GM23338 (cell line): ENCODE data around the gene IL22RA2.

Experiments used
- CREB1 ChIP-seq: fragments of 250-450 bp; sonication (Bioruptor Pico); IDR thresholded peaks from 2 replicates; pipeline ENCODE4 v1.5.0; 2020; ENCODE audit warnings: low read depth, mild to moderate bottlenecking, moderate library complexity
- CTCF ChIP-seq, 2 experiments: fragments of 200-600 bp in 1 of 2; sonication (generic) in 1 of 2; conservative IDR thresholded peaks; 2 replicates each; pipeline versions ENCODE4 v1.5.1 to v1.6.1; 2016 to 2017; ENCODE audit warnings: antibody characterized with exemption in 2 of 2, low read depth in 2 of 2, mild to moderate bottlenecking in 2 of 2, moderate library complexity in 1 of 2
- ETS1 ChIP-seq: IDR thresholded peaks from 2 replicates; pipeline ENCODE4 v1.6.1; 2016; ENCODE audit warnings: antibody characterized with exemption
- EZH2 ChIP-seq: fragments of 200-600 bp; sonication (generic); IDR thresholded peaks from one replicate; pipeline ENCODE4 v1.8.0; 2017; ENCODE audit warnings: antibody characterized with exemption, mild to moderate bottlenecking, low read depth; ENCODE audit not compliant: unreplicated experiment
- EZH2phosphoT487 ChIP-seq: fragments of 200-600 bp; sonication (generic); IDR thresholded peaks from one replicate; pipeline ENCODE4 v1.8.1; 2018; ENCODE audit warnings: antibody characterized with exemption; ENCODE audit not compliant: unreplicated experiment
- JUNB ChIP-seq: IDR thresholded peaks from one replicate; pipeline ENCODE4 v1.6.1; 2016; ENCODE audit warnings: antibody characterized with exemption; ENCODE audit not compliant: unreplicated experiment
- NANOG ChIP-seq: IDR thresholded peaks from 2 replicates; pipeline ENCODE4 v1.6.1; 2016; ENCODE audit warnings: antibody characterized with exemption, borderline replicate concordance
- POLR2AphosphoS5 ChIP-seq: IDR thresholded peaks from 2 replicates; pipeline ENCODE4 v1.6.1; 2016; ENCODE audit warnings: antibody characterized with exemption, low read depth
- STAT1 ChIP-seq: IDR thresholded peaks from one replicate; pipeline ENCODE4 v1.6.1; 2016; ENCODE audit warnings: antibody characterized with exemption; ENCODE audit not compliant: unreplicated experiment
- ZNF114 ChIP-seq: fragments of 250-450 bp; sonication (Bioruptor Pico); IDR thresholded peaks from 2 replicates; pipeline ENCODE4 v1.5.0; 2020; ENCODE audit warnings: mild to moderate bottlenecking, moderate library complexity
- ZNF331 ChIP-seq: fragments of 250-450 bp; sonication (Bioruptor Pico); IDR thresholded peaks from 2 replicates; pipeline ENCODE4 v1.5.0; 2020; ENCODE audit warnings: low read depth, mild to moderate bottlenecking, moderate library complexity
- TF ChIP-seq, protein P1 (sequence below): IDR thresholded peaks from one replicate; pipeline ENCODE4 v1.6.1; 2018; ENCODE audit warnings: antibody characterized with exemption; ENCODE audit not compliant: unreplicated experiment
- TF ChIP-seq, protein P2 (sequence below): fragments of 250-450 bp; sonication (Bioruptor Pico); IDR thresholded peaks from 2 replicates; pipeline ENCODE4 v1.5.0; 2020; ENCODE audit warnings: mild to moderate bottlenecking, moderate library complexity

- TF ChIP-seq POLR2AphosphoS5 = no peak
- TF ChIP-seq CTCF (conservative IDR thresholded peaks at IDR 0.05; ENCODE audit: low read depth in 2 of 2) = no peak
- no peak for TF ChIP-seq ETS1
- no peak for TF ChIP-seq EZH2phosphoT487
- no peak for TF ChIP-seq EZH2
- TF ChIP-seq, protein P1, sequence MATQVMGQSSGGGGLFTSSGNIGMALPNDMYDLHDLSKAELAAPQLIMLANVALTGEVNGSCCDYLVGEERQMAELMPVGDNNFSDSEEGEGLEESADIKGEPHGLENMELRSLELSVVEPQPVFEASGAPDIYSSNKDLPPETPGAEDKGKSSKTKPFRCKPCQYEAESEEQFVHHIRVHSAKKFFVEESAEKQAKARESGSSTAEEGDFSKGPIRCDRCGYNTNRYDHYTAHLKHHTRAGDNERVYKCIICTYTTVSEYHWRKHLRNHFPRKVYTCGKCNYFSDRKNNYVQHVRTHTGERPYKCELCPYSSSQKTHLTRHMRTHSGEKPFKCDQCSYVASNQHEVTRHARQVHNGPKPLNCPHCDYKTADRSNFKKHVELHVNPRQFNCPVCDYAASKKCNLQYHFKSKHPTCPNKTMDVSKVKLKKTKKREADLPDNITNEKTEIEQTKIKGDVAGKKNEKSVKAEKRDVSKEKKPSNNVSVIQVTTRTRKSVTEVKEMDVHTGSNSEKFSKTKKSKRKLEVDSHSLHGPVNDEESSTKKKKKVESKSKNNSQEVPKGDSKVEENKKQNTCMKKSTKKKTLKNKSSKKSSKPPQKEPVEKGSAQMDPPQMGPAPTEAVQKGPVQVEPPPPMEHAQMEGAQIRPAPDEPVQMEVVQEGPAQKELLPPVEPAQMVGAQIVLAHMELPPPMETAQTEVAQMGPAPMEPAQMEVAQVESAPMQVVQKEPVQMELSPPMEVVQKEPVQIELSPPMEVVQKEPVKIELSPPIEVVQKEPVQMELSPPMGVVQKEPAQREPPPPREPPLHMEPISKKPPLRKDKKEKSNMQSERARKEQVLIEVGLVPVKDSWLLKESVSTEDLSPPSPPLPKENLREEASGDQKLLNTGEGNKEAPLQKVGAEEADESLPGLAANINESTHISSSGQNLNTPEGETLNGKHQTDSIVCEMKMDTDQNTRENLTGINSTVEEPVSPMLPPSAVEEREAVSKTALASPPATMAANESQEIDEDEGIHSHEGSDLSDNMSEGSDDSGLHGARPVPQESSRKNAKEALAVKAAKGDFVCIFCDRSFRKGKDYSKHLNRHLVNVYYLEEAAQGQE = no peak
- TF ChIP-seq STAT1 = no peak
- no peak for TF ChIP-seq ZNF114 (CRISPR knock-in tag)
- no peak for TF ChIP-seq NANOG
- no peak for TF ChIP-seq JUNB
- TF ChIP-seq, protein P2, sequence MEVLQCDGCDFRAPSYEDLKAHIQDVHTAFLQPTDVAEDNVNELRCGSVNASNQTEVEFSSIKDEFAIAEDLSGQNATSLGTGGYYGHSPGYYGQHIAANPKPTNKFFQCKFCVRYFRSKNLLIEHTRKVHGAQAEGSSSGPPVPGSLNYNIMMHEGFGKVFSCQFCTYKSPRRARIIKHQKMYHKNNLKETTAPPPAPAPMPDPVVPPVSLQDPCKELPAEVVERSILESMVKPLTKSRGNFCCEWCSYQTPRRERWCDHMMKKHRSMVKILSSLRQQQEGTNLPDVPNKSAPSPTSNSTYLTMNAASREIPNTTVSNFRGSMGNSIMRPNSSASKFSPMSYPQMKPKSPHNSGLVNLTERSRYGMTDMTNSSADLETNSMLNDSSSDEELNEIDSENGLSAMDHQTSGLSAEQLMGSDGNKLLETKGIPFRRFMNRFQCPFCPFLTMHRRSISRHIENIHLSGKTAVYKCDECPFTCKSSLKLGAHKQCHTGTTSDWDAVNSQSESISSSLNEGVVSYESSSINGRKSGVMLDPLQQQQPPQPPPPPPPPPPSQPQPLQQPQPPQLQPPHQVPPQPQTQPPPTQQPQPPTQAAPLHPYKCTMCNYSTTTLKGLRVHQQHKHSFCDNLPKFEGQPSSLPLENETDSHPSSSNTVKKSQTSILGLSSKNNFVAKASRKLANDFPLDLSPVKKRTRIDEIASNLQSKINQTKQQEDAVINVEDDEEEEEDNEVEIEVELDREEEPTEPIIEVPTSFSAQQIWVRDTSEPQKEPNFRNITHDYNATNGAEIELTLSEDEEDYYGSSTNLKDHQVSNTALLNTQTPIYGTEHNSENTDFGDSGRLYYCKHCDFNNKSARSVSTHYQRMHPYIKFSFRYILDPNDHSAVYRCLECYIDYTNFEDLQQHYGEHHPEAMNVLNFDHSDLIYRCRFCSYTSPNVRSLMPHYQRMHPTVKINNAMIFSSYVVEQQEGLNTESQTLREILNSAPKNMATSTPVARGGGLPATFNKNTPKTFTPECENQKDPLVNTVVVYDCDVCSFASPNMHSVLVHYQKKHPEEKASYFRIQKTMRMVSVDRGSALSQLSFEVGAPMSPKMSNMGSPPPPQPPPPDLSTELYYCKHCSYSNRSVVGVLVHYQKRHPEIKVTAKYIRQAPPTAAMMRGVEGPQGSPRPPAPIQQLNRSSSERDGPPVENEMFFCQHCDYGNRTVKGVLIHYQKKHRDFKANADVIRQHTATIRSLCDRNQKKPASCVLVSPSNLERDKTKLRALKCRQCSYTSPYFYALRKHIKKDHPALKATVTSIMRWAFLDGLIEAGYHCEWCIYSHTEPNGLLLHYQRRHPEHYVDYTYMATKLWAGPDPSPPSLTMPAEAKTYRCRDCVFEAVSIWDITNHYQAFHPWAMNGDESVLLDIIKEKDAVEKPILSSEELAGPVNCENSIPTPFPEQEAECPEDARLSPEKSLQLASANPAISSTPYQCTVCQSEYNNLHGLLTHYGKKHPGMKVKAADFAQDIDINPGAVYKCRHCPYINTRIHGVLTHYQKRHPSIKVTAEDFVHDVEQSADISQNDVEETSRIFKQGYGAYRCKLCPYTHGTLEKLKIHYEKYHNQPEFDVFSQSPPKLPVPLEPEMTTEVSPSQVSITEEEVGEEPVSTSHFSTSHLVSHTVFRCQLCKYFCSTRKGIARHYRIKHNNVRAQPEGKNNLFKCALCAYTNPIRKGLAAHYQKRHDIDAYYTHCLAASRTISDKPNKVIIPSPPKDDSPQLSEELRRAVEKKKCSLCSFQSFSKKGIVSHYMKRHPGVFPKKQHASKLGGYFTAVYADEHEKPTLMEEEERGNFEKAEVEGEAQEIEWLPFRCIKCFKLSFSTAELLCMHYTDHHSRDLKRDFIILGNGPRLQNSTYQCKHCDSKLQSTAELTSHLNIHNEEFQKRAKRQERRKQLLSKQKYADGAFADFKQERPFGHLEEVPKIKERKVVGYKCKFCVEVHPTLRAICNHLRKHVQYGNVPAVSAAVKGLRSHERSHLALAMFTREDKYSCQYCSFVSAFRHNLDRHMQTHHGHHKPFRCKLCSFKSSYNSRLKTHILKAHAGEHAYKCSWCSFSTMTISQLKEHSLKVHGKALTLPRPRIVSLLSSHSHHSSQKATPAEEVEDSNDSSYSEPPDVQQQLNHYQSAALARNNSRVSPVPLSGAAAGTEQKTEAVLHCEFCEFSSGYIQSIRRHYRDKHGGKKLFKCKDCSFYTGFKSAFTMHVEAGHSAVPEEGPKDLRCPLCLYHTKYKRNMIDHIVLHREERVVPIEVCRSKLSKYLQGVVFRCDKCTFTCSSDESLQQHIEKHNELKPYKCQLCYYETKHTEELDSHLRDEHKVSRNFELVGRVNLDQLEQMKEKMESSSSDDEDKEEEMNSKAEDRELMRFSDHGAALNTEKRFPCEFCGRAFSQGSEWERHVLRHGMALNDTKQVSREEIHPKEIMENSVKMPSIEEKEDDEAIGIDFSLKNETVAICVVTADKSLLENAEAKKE = no peak
- TF ChIP-seq CREB1 (CRISPR knock-in tag) = no peak
- no peak for TF ChIP-seq ZNF331 (CRISPR knock-in tag)
Observed at GRCh38 chr6:137159912-137160311, 13.5 kb downstream of the IL22RA2 start.
